Smooth muscle cell (in vitro differentiated cells): ENCODE results near the gene UBTD1. TPM values are rescaled to one million over a fixed set of nuclear protein-coding genes. Genes with fewer than 3 reads are reported as not detected.
A peak's percentile ranks its signal among the peaks of the same experiment; 100 is the strongest.

Source experiments
- DNase-seq: peaks from one replicate; lab custom pipeline; 2025; ENCODE audit not compliant: unreplicated experiment; lab: John Stamatoyannopoulos, UW
- H2AFZ ChIP-seq: fragments of 200-600 bp; sonication (generic); 2 replicates; pipeline ENCODE4 v1.6.0; 2016; ENCODE audit warnings: antibody characterized with exemption, low read depth, mild to moderate bottlenecking
- H3F3A ChIP-seq: fragments of 200-600 bp; sonication (generic); 2 replicates; pipeline ENCODE4 v1.6.0; 2017; ENCODE audit warnings: antibody characterized with exemption, low read depth
- H3K27ac ChIP-seq: fragments of 200-600 bp; sonication (generic); 2 replicates; pipeline ENCODE4 v1.5.1; 2016; ENCODE audit warnings: low read depth, mild to moderate bottlenecking
- H3K27me3 ChIP-seq: fragments of 200-600 bp; sonication (generic); 2 replicates; pipeline ENCODE4 v1.6.1; 2016; ENCODE audit warnings: low read depth, mild to moderate bottlenecking
- H3K36me3 ChIP-seq: fragments of 200-600 bp; sonication (generic); 2 replicates; pipeline ENCODE4 v1.5.1; 2016; ENCODE audit warnings: low read depth
- H3K4me1 ChIP-seq: fragments of 200-600 bp; sonication (generic); 2 replicates; pipeline ENCODE4 v1.5.1; 2016; ENCODE audit warnings: low read depth
- H3K4me2 ChIP-seq: fragments of 200-600 bp; sonication (generic); 2 replicates; pipeline ENCODE4 v1.6.0; 2016; ENCODE audit warnings: mild to moderate bottlenecking
- H3K4me3 ChIP-seq: fragments of 200-600 bp; sonication (generic); 2 replicates; pipeline ENCODE4 v1.5.1; 2016; ENCODE audit warnings: mild to moderate bottlenecking
- H3K79me2 ChIP-seq: fragments of 200-600 bp; sonication (generic); 2 replicates; pipeline ENCODE4 v1.6.0; 2016; ENCODE audit warnings: low read depth, mild to moderate bottlenecking
- H3K9ac ChIP-seq: fragments of 200-600 bp; sonication (generic); 2 replicates; pipeline ENCODE4 v1.6.0; 2016; ENCODE audit warnings: low read depth
- H3K9me3 ChIP-seq: fragments of 200-600 bp; sonication (generic); replicated peaks from 2 replicates; pipeline ENCODE4 v1.5.1; 2016; ENCODE audit warnings: low read depth
- H4K20me1 ChIP-seq: fragments of 200-600 bp; sonication (generic); 2 replicates; pipeline ENCODE4 v1.6.0; 2016; ENCODE audit warnings: low read depth
- CTCF ChIP-seq: fragments of 200-600 bp; sonication (generic); IDR thresholded peaks from 2 replicates; pipeline ENCODE4 v1.5.1; 2017; ENCODE audit warnings: borderline replicate concordance, mild to moderate bottlenecking, antibody characterized with exemption; ENCODE audit not compliant: insufficient read depth, poor library complexity, severe bottlenecking
- WGBS: methylation state at CpG from one replicate; pipeline ENCODE4 v1.1.7; 2016; ENCODE audit warnings: low lambda C conversion rate; 5-methylcytosine and 5-hydroxymethylcytosine counted together
- polyA plus RNA-seq: library from polyadenylated mRNA; unstranded; fragments of >200 nt; fragmentation: Nextera tagmentation; extraction: Ambion mirVana; gene quantifications from 2 replicates; pipeline ENCODE4 v1.2.1, GENCODE V29; 2016
- total RNA-seq: library from RNA; depleted of rRNA; stranded (reverse); fragments of >200 nt; gene quantifications from 2 replicates; pipeline ENCODE4 v1.2.3, GENCODE V29; 2014

UBTD1 gene
- total and polyA plus RNA-seq, 2 experiments from 2014 or later: 26.5 to 59.9 TPM

- H3K9me3 ChIP-seq: no peaks in the 10 kb centered on the region
- no peak overlapping the region for H3K27ac ChIP-seq
- no peak overlapping the region for H3K9ac ChIP-seq
- no peak overlapping the region for H3K4me2 ChIP-seq
- peaks cover 15% of the 10 kb centered on the region for H3K36me3 ChIP-seq
- H2AFZ ChIP-seq: no peak overlapping the region
- H3K79me2 ChIP-seq: no peaks in the 10 kb centered on the region
- peaks cover 21% of the 10 kb centered on the region for H4K20me1 ChIP-seq
- no peak for DNase-seq
- H3K4me1 ChIP-seq: no peaks in the 10 kb centered on the region
- TF ChIP-seq CTCF: no peak
- H3K27me3 ChIP-seq: no peaks in the 10 kb centered on the region
- WGBS: 98% methylated on average over 7 of the region's 7 CpGs
- H3K4me3 ChIP-seq: no peak overlapping the region
- peaks cover 31% of the 10 kb centered on the region for H3F3A ChIP-seq
These were observed 39.6 kb upstream of the UBTD1 start for GRCh38 chr10:97459111-97459510.

- no peak for DNase-seq
- TF ChIP-seq CTCF: no peak
- Histone ChIP-seq H3K4me1 (no peaks in the 10 kb centered on the region), H3K36me3 (peaks cover 15% of the 10 kb centered on the region), H2AFZ (no peak overlapping the region), H3K4me2 (no peak overlapping the region), H3K4me3 (no peak overlapping the region), H3K27me3 (no peaks in the 10 kb centered on the region), H3F3A (peaks cover 39% of the 10 kb centered on the region), H4K20me1 (peaks cover 13% of the 10 kb centered on the region), H3K9me3 (no peaks in the 10 kb centered on the region), H3K9ac (no peak overlapping the region), H3K27ac (no peak overlapping the region), H3K79me2 (no peaks in the 10 kb centered on the region)
- WGBS: 88% methylated on average over 7 of the region's 7 CpGs
These were observed 38.8 kb upstream of the UBTD1 start for GRCh38 chr10:97459933-97460332.

GRCh38 chr10:97462309-97462708 lies 36.4 kb upstream of the UBTD1 start:
- Histone ChIP-seq H3K36me3 (peaks cover 15% of the 10 kb centered on the region), H4K20me1 (no peaks in the 10 kb centered on the region), H3K79me2 (no peaks in the 10 kb centered on the region), H3F3A (peaks cover 24% of the 10 kb centered on the region), H3K27ac (no peak overlapping the region), H3K27me3 (no peaks in the 10 kb centered on the region), H3K4me1 (no peaks in the 10 kb centered on the region), H3K9me3 (no peaks in the 10 kb centered on the region), H3K4me3 (no peak overlapping the region), H3K4me2 (no peak overlapping the region), H3K9ac (no peak overlapping the region), H2AFZ (no peak overlapping the region)
- 99% methylated on average over 2 of the region's 2 CpGs for WGBS
- TF ChIP-seq CTCF: no peak
- DNase-seq: no peak

- H3K27ac ChIP-seq: peak overlapping the region; percentile 17
These were observed 35.2 kb upstream of the UBTD1 start for GRCh38 chr10:97463363-97464132.

More at GRCh38 chr10:97463363-97464132, 35.2 kb upstream of the UBTD1 start:
- no peak overlapping the region for H3K4me3 ChIP-seq
- 77% methylated on average over 4 of the region's 4 CpGs for WGBS
- H3K4me2 ChIP-seq: no peak overlapping the region
- H3F3A ChIP-seq: peaks cover 24% of the 10 kb centered on the region
- TF ChIP-seq CTCF: peak; percentile 86
- peaks cover 11% of the 10 kb centered on the region for H3K36me3 ChIP-seq
- no peaks in the 10 kb centered on the region for H3K9me3 ChIP-seq
- no peak for DNase-seq
- H2AFZ ChIP-seq: no peak overlapping the region
- H3K27me3 ChIP-seq: no peaks in the 10 kb centered on the region
- H3K79me2 ChIP-seq: no peaks in the 10 kb centered on the region
- H4K20me1 ChIP-seq: no peaks in the 10 kb centered on the region
- H3K9ac ChIP-seq: no peak overlapping the region
- H3K4me1 ChIP-seq: no peaks in the 10 kb centered on the region
